B cell (primary cell): Measurements from ENCODE around the gene ULBP1.

ENCODE experiments used
- CTCF ChIP-seq: fragments of 200-600 bp; IDR thresholded peaks from one replicate; pipeline ENCODE4 v1.8.0; 2022; ENCODE audit warnings: antibody characterized with exemption, mild to moderate bottlenecking
- EZH2 ChIP-seq: IDR thresholded peaks from 2 replicates; pipeline ENCODE4 v1.6.1; 2012; ENCODE audit warnings: borderline replicate concordance, low read depth, mild to moderate bottlenecking, moderate library complexity, low read length; ENCODE audit not compliant: insufficient read depth, poor library complexity, severe bottlenecking

DNA sequence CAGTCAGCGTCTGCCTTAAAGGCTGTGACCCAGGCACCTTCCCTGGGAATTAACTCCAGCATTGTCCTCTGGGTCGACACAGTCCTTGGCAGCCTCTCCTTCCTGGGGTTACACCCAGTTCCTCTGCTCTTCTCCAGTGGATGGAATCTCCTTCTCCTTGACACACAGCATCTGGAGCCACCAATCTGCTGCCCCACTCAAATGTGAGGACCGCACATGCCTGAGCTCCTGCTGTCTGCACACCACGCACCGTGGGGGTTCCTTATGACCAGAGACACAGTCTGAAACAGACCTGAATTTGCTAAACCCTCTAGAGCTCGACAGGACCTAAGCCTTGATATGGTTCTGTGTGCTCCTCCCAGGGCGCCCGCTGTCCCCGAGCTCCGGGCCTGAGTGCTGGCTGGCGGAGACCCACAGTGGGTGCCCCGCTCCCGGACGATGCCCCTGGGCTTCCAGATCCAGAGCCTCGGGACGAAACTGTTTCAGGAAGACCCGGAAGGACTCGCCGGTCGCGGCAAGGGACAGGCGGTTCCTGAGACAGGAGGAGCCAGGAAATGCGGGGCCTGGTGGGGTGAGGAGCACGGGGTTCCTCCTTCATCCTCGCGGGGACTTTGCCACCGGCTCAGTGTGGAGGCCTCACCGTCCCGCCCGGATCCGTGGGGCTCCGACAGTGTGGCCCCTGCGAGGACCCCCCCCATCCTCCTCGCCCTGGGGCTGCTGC, 38.3 kb upstream of the ULBP1 start:
- no peak for TF ChIP-seq CTCF
- TF ChIP-seq EZH2: no peak
